Gastroesophageal sphincter (tissue), 4 donors: ENCODE measurements around the gene SLC9A7. TPM values are rescaled to one million over a fixed set of nuclear protein-coding genes. Genes with fewer than 3 reads are reported as not detected.

Source experiments
- ATAC-seq: fragments of 150-250 bp; one replicate; pipeline ENCODE4 v1.9.1; 2016; ENCODE audit warnings: mild to moderate bottlenecking, moderate library complexity
- H3K27ac ChIP-seq, 4 donors: fragments of 200-600 bp; sonication (generic) in 3 of 4; 1 replicate in 3 of 4; 2 replicates in 1 of 4; pipeline ENCODE4 v1.5.1; 2016 to 2019
- H3K27me3 ChIP-seq: fragments of 200-600 bp; sonication (generic); one replicate; pipeline ENCODE4 v1.5.1; 2019
- H3K36me3 ChIP-seq, 2 donors: fragments of 200-600 bp; sonication (generic); one replicate each; pipeline ENCODE4 v1.5.1; 2019; ENCODE audit warnings: control low read depth in 1 of 2
- H3K4me1 ChIP-seq, 3 donors: fragments of 200-600 bp; sonication (generic); 1 replicate in 2 of 3; 2 replicates in 1 of 3; pipeline ENCODE4 v1.5.1; 2016 to 2019; ENCODE audit warnings: control low read depth in 2 of 3
- H3K4me3 ChIP-seq, 2 donors: fragments of 200-600 bp; sonication (generic); one replicate each; pipeline ENCODE4 v1.5.1; 2019; ENCODE audit warnings: mild to moderate bottlenecking in 1 of 2, moderate library complexity in 1 of 2
- H3K9me3 ChIP-seq, 3 donors: fragments of 200-600 bp; sonication (generic); one replicate each; pipeline ENCODE4 v1.5.1; 2017 to 2019; ENCODE audit warnings: control low read depth in 2 of 3
- CTCF ChIP-seq, 4 experiments: fragments of 200-600 bp in 2 of 4; fragments of 450-650 bp in 2 of 4; sonication (generic) in 1 of 4; IDR thresholded peaks; one replicate each; pipeline ENCODE4 v1.5.1; 2017 to 2019; ENCODE audit warnings: antibody characterized with exemption in 4 of 4, mild to moderate bottlenecking in 2 of 4, moderate library complexity in 2 of 4
- EP300 ChIP-seq: sonication (generic); formaldehyde crosslinking; IDR thresholded peaks from one replicate; pipeline ENCODE4 v1.6.1; 2017; ENCODE audit warnings: antibody characterized with exemption, mild to moderate bottlenecking
- POLR2A ChIP-seq, 2 donors: fragments of 450-650 bp; IDR thresholded peaks; one replicate each; pipeline ENCODE4 v1.6.1; 2017; ENCODE audit warnings: antibody characterized with exemption in 2 of 2, mild to moderate bottlenecking in 2 of 2, moderate library complexity in 1 of 2
- POLR2AphosphoS5 ChIP-seq: sonication (generic); formaldehyde crosslinking; IDR thresholded peaks from one replicate; pipeline ENCODE4 v1.6.1; 2017; ENCODE audit warnings: antibody characterized with exemption
- WGBS, 2 donors: methylation state at CpG; one replicate each; pipeline ENCODE4 v1.1.5; 2018; ENCODE audit warnings: low coverage in 1 of 2; 5-methylcytosine and 5-hydroxymethylcytosine counted together
- total RNA-seq, 4 donors: library from RNA; depleted of rRNA; stranded (reverse); fragments of >200 nt; gene quantifications; one replicate each; pipeline ENCODE4 v1.1.0, GENCODE V29; 2016

Gene SLC9A7
- total RNA-seq, 4 donors from 2014 or later, result 3.5 to 6.1 (median 4.2) TPM

GRCh38 chrX:46710927-46711623 lies 47.8 kb downstream of the SLC9A7 start:
- H3K27me3 ChIP-seq, result no peaks in the 10 kb centered on the region
- 59 to 70% methylated on average over 2 to 7 of the region's 8 CpGs for WGBS, 2 donors

GRCh38 chrX:46710425-46710824 lies 48.5 kb downstream of the SLC9A7 start:
- TF ChIP-seq EP300, result no peak
- no peak for TF ChIP-seq POLR2A (IDR thresholded peaks at IDR 0.05)
- no peak for TF ChIP-seq CTCF (IDR thresholded peaks at IDR 0.05)
- no peak for TF ChIP-seq POLR2AphosphoS5
- ATAC-seq, result no peak
- WGBS, 2 donors, result 33% methylated on average over 1 of the region's 1 CpG; no CpG with 5 or more reads in 1 of the 2 donors

More at GRCh38 chrX:46710927-46711623, 47.8 kb downstream of the SLC9A7 start:
- no peaks in the 10 kb centered on the region for H3K9me3 ChIP-seq
- no peak overlapping the region for H3K4me3 ChIP-seq
- no peak for ATAC-seq
- TF ChIP-seq POLR2A (IDR thresholded peaks at IDR 0.05), result no peak
- TF ChIP-seq CTCF (IDR thresholded peaks at IDR 0.05), result no peak
- no peak for TF ChIP-seq EP300
- TF ChIP-seq POLR2AphosphoS5, result no peak
- no peak overlapping the region for H3K27ac ChIP-seq
- no peaks in the 10 kb centered on the region for H3K36me3 ChIP-seq
- no peaks in the 10 kb centered on the region for H3K4me1 ChIP-seq

DNA sequence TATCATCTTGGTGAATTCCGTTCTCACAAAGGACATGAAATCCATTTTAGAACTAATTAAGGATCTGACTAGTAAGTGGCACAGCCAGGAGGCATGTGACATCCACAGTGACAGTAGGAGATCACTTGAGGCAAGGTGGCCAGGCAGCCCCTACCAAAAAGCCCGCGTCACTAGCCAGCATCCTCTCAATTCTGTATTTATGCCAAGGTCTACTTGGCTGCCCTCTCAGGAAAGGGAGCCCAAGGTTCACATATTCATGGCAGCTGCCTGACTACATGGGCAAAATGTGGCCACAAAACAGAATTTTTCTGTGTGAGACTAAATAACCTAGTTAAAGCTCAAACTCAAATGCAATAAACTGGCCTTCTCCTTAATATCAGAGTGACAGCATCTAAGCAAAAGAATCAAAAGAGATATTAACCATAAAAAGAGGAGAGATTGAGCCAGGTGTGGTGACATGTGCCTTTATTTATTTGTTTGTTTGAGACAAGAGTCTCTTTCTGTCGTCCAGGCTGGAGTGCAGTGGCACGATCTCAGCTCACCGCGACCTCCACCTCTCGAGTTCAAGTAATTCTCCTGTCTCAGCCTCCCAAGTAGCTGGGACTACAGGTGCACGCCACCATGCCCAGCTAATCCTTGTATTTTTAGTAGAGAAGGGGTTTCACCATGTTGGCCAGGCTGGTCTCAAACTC lies 51.5 kb downstream of the SLC9A7 start:
- Histone ChIP-seq H3K9me3 (no peaks in the 10 kb centered on the region), H3K4me1 (no peaks in the 10 kb centered on the region), H3K27me3 (no peaks in the 10 kb centered on the region), H3K4me3 (no peak overlapping the region), H3K36me3 (no peaks in the 10 kb centered on the region), H3K27ac (no peak overlapping the region)
- ATAC-seq, result no peak
- 83 to 87% methylated on average over 6 to 7 of the region's 9 CpGs for WGBS, 2 donors
- TF ChIP-seq POLR2AphosphoS5 (no peak), EP300 (no peak), POLR2A (IDR thresholded peaks at IDR 0.05) (no peak), CTCF (IDR thresholded peaks at IDR 0.05) (no peak)

More at GRCh38 chrX:46710425-46710824, 48.5 kb downstream of the SLC9A7 start:
- Histone ChIP-seq H3K36me3 (no peaks in the 10 kb centered on the region), H3K4me1 (no peaks in the 10 kb centered on the region), H3K9me3 (no peaks in the 10 kb centered on the region), H3K4me3 (no peak overlapping the region), H3K27ac (no peak overlapping the region), H3K27me3 (no peaks in the 10 kb centered on the region)

- no peaks in the 10 kb centered on the region for H3K36me3 ChIP-seq
- no peaks in the 10 kb centered on the region for H3K4me1 ChIP-seq
- H3K27me3 ChIP-seq, result no peaks in the 10 kb centered on the region
- H3K4me3 ChIP-seq, result no peak overlapping the region
- no peak for ATAC-seq
- WGBS, 2 donors, result 70% methylated on average over 3 of the region's 3 CpGs; no CpG with 5 or more reads in 1 of the 2 donors
- H3K9me3 ChIP-seq, result no peaks in the 10 kb centered on the region
- TF ChIP-seq POLR2A (IDR thresholded peaks at IDR 0.05) (no peak), EP300 (no peak), CTCF (IDR thresholded peaks at IDR 0.05) (no peak)
- H3K27ac ChIP-seq, result no peak overlapping the region
Measured at GRCh38 chrX:46704767-46705386, 54.0 kb downstream of the SLC9A7 start.
